GM21825 (cell line): ENCODE results near the gene CCKAR.

Experiments used
- ATAC-seq: cut with Tn5 transposase; IDR thresholded peaks from one replicate; pipeline ENCODE4 v1.9.1; 2021; ENCODE audit warnings: mild to moderate bottlenecking, moderate library complexity; ENCODE audit not compliant: unreplicated experiment

CCKAR gene

DNA sequence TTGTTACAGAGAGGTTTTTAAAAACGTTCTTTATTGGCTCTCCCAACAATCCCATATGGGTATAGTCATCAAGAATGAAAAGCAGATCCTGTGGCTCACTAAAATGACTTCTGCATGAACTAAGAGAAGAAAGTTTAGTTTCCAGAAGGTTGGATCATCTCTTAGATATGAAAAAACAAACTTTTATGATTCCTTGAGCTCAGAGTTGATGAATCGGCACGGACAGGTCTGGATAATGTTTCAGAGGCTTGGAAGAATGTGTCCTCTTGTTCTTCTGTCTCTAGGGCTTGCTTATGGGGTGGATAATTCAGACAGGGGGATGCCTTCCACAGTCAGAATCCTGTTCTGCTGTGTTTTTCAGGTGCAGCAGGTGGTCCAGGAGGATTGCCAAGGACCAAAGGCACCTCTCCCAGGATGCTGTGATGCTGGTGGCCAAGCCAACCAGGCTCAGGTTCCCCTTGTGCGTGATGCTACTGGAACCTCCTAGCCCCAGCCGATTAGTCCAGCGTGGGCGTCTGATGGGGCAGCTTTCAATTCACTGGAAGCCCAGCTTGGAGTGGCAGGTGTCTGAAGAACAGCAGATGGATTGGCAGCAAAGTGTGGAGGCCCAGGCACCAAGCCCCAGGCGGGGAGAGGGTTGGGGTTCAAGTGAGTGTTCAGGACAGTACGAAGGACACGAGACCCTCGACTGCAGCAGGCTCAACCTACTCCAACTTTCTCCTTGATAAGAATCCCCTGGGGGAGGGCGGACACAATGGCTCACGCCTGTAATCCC is 30.3 kb downstream of the CCKAR start:
- no peak for ATAC-seq

DNA sequence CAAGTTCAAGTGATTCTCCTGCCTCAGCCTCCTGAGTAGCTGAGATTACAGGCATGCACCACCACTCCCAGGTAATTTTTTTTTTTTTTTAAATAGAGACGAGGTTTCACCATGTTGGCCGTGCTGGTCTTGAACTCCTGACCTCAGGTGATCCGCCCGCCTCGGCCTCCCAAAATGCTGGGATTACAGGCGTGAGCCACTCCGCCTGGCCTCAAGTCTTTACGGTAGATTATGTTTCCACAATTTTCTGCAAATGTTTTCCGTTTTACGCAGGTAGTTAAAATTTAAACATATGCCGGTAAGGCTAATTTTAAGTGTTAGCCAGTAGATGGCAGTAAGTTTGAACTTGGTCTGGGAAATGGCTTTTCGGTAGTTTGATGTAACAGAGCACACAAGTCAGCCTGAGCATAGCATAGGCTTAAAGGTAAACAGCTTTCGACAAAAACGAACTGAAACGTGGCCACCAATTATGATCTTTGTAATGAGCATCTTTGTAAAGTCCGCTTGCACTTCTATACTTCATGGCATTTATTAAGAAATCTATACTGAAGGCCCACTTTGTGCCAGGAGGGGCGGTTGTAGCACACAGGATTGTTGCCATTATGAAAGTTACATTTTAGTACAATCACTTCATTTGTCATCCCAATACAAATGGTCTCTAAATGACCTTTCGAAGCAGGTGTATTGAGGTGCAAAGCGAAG is 31.1 kb downstream of the CCKAR start:
- peak; percentile 70 for ATAC-seq

DNA sequence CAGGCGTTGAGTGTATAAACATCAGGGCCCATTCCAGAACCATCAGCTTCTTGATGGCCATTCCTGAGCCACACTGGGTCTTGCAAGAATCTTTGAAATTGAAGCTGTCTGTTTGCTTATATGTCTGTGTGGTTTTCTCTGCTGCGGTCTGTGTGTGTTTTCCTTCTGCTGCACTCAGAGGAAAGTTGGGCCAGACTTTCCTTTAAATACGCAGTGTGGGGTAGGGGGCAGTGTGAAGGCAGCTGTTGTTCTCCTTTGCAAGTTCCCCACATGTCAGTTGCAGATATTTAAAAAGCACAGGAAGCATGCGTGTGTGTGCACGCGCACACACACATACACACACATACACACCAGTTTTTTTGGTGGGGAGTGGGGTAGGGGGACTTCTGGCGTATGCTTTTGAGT is 32.1 kb downstream of the CCKAR start:
- no peak for ATAC-seq

DNA sequence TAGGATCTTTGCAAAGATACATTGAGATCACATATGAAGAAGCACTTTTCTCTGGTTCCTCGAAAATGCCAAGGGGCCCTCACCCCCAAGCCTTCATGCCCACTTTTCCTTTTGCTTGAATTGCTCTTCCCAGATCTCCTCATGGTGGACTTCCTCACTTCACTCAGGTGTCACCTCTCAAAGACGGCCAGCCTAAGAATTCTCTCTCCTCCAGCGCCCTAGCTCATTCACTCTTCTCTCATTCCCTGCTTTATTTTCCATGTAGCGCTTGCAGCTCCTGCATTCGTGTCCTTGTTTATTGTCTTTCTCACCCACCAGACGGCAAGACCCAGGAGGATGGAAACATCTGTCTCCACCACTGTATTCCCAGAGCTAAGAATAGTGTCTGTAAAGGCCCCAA is 32.9 kb downstream of the CCKAR start:
- no peak for ATAC-seq

DNA sequence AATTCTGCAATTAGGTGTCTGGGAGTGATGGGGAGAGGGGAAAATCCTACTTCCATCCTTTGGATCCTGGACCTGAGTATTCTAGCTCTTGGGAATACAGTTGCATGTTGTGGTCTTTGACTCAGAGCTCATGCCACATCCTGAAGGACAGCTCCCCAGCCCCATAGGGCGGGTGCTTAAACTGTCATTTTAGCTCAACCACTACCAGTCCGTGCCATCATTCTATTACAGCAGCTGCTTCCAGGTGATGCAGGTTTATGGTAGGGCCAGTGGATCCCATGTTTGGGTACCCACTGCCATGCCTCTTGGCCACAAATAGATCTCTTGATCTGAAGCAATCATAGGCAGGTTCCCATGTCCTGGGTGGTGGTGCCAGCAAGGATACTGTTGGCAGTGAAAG is 34.7 kb downstream of the CCKAR start:
- ATAC-seq, result no peak

DNA sequence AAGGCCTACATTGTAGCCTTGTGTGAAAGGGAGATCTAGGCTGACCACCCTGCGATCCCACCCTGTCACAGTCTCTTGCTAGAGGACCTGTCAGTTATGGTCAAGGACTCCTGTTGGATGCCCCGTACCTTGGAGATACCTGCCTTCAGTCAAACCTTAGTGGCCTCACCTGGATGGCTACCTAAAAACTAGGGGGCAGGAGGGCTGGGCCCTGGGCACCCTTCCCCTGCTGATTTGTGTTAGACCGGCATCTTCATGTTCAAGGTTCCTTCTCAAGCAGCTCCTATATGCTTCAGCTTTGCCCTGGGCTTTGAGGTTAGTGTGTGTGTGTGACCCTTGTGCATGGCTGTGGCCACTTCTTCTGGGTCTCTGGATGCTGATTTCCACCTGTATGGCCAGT is 35.3 kb downstream of the CCKAR start:
- no peak for ATAC-seq

DNA sequence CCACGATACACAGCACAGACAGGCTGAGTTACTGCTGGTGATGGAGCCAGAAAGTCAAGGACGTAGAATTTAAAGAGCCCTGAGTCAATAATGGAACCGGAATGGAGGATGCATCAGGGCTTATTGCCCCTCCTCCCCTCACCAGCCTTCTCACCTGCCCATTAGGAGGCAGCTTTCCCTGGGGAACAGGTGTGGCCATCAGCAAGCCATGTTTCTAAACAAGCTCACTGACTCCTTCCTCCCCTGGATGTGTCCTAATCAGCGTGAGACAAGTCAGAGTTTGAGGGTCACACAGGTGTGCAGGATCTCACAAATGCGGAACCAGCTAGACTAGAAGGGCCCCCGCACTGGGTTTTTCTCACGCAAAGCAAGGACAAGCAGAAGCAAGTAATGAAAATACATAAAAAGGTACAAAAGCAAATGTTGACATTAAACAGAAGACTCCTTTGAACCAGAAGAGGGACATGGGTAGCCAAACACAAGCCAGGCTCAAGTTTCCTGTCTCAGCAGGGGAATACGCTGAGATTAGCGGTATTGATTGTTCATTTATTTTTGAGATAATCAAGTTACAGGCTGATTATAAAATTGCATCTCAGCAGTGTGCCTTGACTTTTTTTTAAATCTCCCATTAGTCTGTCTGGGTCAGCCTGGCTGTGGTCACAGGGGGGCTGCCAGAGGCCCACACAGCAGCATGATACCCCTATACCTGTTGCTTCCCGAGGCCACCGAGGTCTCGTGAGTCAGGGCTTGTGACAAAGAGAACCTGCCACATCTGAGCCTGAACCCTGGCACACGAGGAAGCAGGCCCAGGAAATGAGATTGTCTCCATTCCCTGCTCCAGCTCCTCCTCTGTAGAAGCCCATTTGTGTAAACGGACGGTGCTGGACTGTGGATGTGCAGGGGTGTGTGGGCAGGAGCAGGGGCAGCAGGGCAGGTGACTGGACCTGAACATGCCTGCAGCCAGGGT is 37.4 kb downstream of the CCKAR start:
- ATAC-seq, result no peak

DNA sequence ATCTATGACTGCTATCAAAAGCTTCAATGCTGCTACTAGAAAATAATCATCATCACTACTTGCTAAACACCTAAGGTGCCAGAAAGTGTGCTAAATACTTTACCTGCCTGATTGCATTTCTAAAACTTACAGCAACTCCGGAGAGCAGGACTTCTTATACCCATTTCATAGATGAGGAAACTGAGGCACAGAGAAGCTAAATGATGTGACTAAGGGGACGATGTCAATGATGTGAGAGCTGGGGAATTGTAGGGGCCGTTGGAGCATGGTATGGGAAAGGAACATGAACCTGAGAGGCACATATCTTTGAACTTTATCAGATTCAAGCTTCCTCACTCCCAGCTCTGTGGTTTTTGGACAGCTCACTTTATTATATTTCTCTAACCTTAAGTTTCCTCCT is 38.7 kb downstream of the CCKAR start:
- ATAC-seq, result no peak

DNA sequence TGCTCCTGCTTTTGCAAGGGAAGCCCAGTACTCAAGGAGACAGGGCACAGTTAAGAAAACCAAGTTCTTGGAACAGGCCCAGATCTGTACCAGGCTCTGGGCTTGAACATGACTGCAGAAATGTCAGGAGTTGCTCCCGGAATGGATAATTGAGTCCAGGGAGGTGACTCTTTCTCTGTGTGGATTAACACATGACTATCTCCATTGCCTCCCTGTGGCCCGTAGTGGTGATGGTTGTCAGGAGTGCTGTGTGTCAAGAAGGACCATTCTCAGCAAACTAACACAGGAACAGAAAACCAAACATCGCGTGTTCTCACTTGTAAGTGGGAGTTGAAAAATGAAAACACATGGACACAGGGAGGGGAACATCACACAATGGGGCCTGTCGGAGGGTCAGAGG is 39.9 kb downstream of the CCKAR start:
- ATAC-seq, result no peak

DNA sequence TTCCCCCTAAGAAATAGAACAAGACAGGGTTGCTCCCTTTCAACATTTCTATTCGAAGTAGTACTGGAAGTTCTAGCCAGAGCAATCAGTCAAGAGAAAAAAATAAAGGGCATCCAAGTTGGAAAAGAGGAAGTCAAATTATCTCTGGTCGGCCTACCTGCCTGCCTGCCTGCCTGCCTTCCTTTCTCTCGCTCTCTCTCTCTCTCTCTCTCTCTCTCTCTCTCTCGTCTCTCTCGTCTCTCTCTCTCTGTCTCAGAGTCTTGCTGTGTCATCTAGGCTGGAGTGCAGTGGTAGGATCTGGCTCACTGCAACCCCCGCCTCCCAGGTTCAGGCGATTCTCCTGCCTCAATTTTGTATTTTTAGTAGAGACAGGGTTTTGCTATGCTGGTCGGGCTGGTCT is 42.9 kb downstream of the CCKAR start:
- no peak for ATAC-seq

DNA sequence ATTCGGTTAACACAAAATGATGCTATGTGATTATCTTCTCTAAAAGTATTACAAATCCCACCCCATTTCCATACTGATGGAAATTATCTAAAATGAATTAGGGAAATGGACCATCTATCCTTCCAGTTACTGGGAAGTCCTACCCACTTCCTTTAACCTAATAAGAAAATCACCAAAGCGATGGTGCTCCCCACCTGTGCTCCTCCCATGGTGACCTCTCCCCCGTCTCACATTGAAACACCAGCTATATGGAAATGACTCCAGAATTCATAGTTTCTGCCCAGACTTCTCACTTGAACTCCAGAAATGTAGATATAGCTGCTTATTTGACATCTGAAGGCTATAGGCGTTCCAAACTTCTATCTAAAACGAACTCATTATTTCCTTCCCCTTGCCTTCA is 48.5 kb downstream of the CCKAR start:
- no peak for ATAC-seq

DNA sequence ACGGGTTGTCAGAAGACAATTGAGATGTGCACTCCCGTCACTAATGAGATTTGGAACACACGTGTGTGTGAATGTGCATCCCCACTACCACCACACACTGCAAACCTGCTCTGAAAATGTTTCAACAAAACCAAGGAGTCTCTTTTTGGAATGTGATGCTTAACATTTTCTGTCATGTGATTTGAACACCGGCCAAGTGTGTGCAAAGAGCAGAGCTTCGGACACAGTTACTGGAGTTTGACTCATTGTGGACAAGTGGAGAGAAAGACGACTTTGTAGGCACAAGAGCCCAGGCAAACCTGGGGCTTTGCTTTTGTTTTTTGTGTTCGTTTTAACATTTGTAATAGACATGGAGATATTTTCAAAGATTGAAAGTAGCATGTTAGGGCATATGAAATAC is 49.2 kb downstream of the CCKAR start:
- no peak for ATAC-seq

DNA sequence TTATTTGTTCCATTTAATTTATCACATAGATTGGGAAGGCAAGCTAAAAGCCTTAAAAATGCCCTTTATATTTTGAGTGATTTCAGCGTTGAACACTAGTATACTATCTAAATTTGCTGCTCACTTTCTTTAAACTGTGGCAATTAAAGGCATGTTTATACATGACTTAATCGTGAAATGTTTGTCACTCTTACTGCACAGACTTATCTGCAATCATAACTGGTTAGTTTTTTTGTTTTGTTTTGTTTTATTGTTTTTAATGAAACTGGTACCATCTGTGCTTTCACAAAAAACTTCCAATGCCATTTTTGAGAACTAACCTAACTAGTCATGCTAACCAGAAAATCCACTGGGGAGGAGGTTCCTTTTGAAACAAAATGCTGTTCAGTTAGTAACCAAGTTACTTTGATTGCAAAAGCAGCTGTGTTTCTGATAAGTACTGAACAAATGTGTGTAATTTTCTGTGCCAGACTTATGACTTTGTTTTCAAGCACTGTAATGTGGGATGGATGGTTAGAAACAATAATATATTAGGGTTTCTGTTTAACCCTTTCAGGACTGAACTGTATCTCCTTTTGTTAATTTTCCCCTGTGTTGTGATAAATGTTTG is 56.1 kb downstream of the CCKAR start:
- ATAC-seq, result no peak

DNA sequence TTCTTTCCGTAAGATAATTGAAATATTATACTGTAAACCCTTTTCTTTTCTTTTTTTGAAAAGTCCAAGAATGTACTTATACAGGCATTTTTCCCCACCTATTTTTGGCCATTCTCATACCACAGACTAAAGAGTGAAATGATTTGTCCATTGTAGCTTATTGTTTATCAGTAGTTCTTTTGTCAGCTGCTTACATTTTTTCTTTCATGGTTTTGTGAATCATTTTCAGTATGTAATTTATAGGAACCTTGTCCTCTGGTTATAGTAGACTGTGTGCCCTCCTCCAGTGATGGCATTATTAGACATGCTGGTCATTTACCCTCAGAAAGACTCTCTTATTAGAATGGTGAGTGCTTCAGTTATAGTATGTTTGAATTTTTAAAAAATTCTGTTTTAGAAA is 56.7 kb downstream of the CCKAR start:
- no peak for ATAC-seq

DNA sequence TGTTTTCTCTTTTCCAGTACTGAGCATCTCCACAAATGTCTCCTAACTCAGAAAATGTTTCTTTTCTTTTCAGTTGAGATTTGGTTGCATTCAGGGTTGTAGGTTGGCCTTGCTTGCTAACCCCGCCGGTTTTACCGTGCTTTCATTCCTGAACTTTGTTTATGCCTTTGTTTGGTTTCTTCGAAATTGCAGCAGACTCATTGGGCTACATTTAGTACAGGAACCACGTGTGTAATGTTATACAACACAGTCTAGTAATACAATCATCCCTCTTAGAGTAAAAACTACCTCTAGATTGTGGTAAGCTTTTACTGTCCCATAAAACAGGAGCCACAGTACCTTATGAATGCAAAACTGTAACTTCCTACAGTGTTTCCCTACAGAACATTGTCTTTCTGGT is 57.9 kb downstream of the CCKAR start:
- no peak for ATAC-seq

DNA sequence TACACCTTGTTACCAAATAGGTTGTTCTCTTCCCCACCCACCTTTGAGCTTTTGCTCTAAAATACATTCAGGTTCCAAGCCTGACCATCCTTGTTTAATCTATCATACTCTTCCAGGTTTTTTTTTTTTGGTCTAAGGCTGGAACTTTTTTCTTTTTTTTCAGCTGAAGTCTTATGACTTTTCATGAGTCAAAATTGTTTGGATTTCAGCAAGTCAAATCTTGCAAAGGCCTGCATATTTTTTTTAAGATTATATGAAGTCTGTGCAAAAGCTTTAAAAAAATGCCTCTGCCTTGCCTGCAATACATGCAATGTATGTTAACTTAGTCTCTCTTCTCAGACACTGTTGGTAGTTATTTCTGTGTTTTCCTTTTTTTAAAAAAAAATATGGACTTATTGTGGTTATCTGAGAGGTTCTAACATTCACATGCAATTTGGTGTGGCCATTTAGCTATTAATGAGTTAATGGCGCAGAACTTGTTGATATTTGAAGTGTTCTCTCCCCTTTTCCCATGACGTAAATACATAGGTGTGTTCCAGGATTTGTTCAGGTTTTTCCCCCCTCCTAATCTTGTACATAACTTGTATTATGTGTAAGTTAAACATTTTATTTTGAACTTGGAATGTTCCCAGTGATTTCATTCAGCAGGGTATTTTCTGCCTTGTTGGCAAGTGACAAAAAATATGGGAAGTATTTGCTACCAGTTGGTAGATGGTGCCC is 58.7 kb downstream of the CCKAR start:
- no peak for ATAC-seq
